CD8-positive, alpha-beta memory T cell (primary cell): Measurements from ENCODE around the gene TEX29. TPM values are rescaled to one million over a fixed set of nuclear protein-coding genes. Genes with fewer than 3 reads are reported as not detected.

ENCODE experiments used
- CTCF ChIA-PET: fragments of 350-600 bp; sonication (Branson Sonifier 250); formaldehyde crosslinking; loops from one replicate; lab custom pipeline; 2021; ENCODE audit warnings: antibody characterized with exemption; lab: Charles Lee
- POLR2A ChIA-PET: fragments of 350-600 bp; sonication (Branson Sonifier 250); formaldehyde crosslinking; loops from one replicate; lab custom pipeline; 2021; ENCODE audit warnings: antibody characterized with exemption; lab: Charles Lee
- DNase-seq, 5 donors: peaks; one replicate each; pipeline versions ENCODE4 v3.0.0 to v3.0.0-alpha.2; 2020 to 2022; ENCODE audit warnings: mixed read lengths in 1 of 5
- H3K27ac ChIP-seq: one replicate; pipeline ENCODE4 v1.7.0; 2013; ENCODE audit warnings: low read depth, mild to moderate bottlenecking, low read length, moderate library complexity
- H3K27me3 ChIP-seq: 2 replicates; pipeline ENCODE4 v1.7.0; 2013; ENCODE audit warnings: low read length, mild to moderate bottlenecking; ENCODE audit not compliant: insufficient read depth, poor library complexity, severe bottlenecking
- H3K36me3 ChIP-seq: 2 replicates; pipeline ENCODE4 v1.7.0; 2013; ENCODE audit warnings: mild to moderate bottlenecking, low read length, moderate library complexity; ENCODE audit not compliant: insufficient read depth
- H3K4me1 ChIP-seq: 2 replicates; pipeline ENCODE4 v1.7.0; 2013; ENCODE audit warnings: mild to moderate bottlenecking, low read length, moderate library complexity; ENCODE audit not compliant: insufficient read depth
- H3K4me3 ChIP-seq: 2 replicates; pipeline ENCODE4 v1.7.0; 2013; ENCODE audit warnings: mild to moderate bottlenecking, low read length
- H3K9me3 ChIP-seq: 2 replicates; pipeline ENCODE4 v1.7.0; 2013; ENCODE audit warnings: mild to moderate bottlenecking, low read length
- H3K27ac Mint-ChIP-seq, 8 donors: one replicate each; pipeline ENCODE4 v1.8.0; 2020 to 2021; ENCODE audit warnings: mixed read lengths in 8 of 8, mild to moderate bottlenecking in 6 of 8, inconsistent platforms in 3 of 8, moderate library complexity in 3 of 8
- H3K27me3 Mint-ChIP-seq, 2 donors: one replicate each; pipeline ENCODE4 v1.8.0; 2020 to 2021; ENCODE audit warnings: mixed read lengths in 2 of 2, mild to moderate bottlenecking in 1 of 2, moderate library complexity in 1 of 2
- H3K36me3 Mint-ChIP-seq, 3 donors: one replicate each; pipeline ENCODE4 v1.8.0; 2020 to 2021; ENCODE audit warnings: mixed read lengths in 3 of 3, inconsistent platforms in 1 of 3, mild to moderate bottlenecking in 1 of 3
- H3K4me1 Mint-ChIP-seq, 3 donors: one replicate each; pipeline ENCODE4 v1.8.0; 2020 to 2021; ENCODE audit warnings: mixed read lengths in 3 of 3, inconsistent platforms in 1 of 3, mild to moderate bottlenecking in 1 of 3
- H3K4me3 Mint-ChIP-seq, 7 donors: one replicate each; pipeline ENCODE4 v1.8.0; 2020 to 2021; ENCODE audit warnings: mixed read lengths in 7 of 7, mild to moderate bottlenecking in 6 of 7, moderate library complexity in 4 of 7, inconsistent platforms in 2 of 7
- H3K9me3 Mint-ChIP-seq, 5 donors: one replicate each; pipeline ENCODE4 v1.8.0; 2020 to 2022; ENCODE audit warnings: mixed read lengths in 5 of 5, mild to moderate bottlenecking in 3 of 5, moderate library complexity in 2 of 5, inconsistent platforms in 1 of 5
- polyA plus RNA-seq: library from polyadenylated mRNA; unstranded; fragments of 300-500 nt; fragmentation: Illumina TruSeq; gene quantifications from one replicate; pipeline ENCODE4 v1.2.3, GENCODE V29; 2021
- total RNA-seq, 2 experiments: library from RNA; stranded (reverse); gene quantifications; one replicate each; pipeline ENCODE4 v1.2.3, GENCODE V29; 2021

The TEX29 gene
- total and polyA plus RNA-seq, 3 experiments from 2014 or later: not detected

- ChIA-PET CTCF (no interaction called here), POLR2A (no interaction called here)
- no peaks in the 10 kb centered on the region for H3K36me3 ChIP-seq
- Mint-ChIP-seq H3K27ac (no peak overlapping the region), H3K36me3 (peaks cover 4 to 12% (median 4%) of the 10 kb centered on the region in 3 donors), H3K27me3 (peaks cover 0 to 2% of the 10 kb centered on the region in 2 donors), H3K4me3 (no peak overlapping the region), H3K4me1 (peaks cover 2 to 5% (median 4%) of the 10 kb centered on the region in 3 donors), H3K9me3 (no peaks in the 10 kb centered on the region)
- H3K27me3 ChIP-seq: no peaks in the 10 kb centered on the region
- H3K4me3 ChIP-seq: no peak overlapping the region
- H3K27ac ChIP-seq: no peak overlapping the region
- no peak for DNase-seq
- H3K4me1 ChIP-seq: no peaks in the 10 kb centered on the region
- no peaks in the 10 kb centered on the region for H3K9me3 ChIP-seq
Observed at GRCh38 chr13:111319521-111319920, 921 bp upstream of the TEX29 start.

GRCh38 chr13:111322001-111322915 is 1.8 kb downstream of the TEX29 start:
- POLR2A ChIA-PET: no interaction called here
- no peaks in the 10 kb centered on the region for H3K9me3 ChIP-seq
- H3K36me3 ChIP-seq: no peaks in the 10 kb centered on the region
- H3K27me3 Mint-ChIP-seq: peaks cover 0 to 2% of the 10 kb centered on the region in 2 donors
- no peak overlapping the region for H3K27ac Mint-ChIP-seq
- no peaks in the 10 kb centered on the region for H3K4me1 ChIP-seq
- H3K4me3 ChIP-seq: no peak overlapping the region
- peaks cover 4 to 5% (median 4%) of the 10 kb centered on the region in 3 donors for H3K4me1 Mint-ChIP-seq
- H3K27ac ChIP-seq: no peak overlapping the region
- H3K36me3 Mint-ChIP-seq: peaks cover 0 to 2% (median 1%) of the 10 kb centered on the region in 3 donors
- no peak for DNase-seq
- no peak overlapping the region for H3K4me3 Mint-ChIP-seq
- no peaks in the 10 kb centered on the region for H3K27me3 ChIP-seq
- CTCF ChIA-PET: no interaction called here
- H3K9me3 Mint-ChIP-seq: no peaks in the 10 kb centered on the region

- Histone ChIP-seq H3K4me3 (no peak overlapping the region), H3K27ac (no peak overlapping the region), H3K36me3 (no peaks in the 10 kb centered on the region), H3K9me3 (no peaks in the 10 kb centered on the region), H3K4me1 (no peaks in the 10 kb centered on the region), H3K27me3 (no peaks in the 10 kb centered on the region)
- POLR2A ChIA-PET: no interaction called here
- Mint-ChIP-seq H3K27ac (no peak overlapping the region), H3K4me1 (peaks cover 4 to 5% (median 4%) of the 10 kb centered on the region in 3 donors), H3K27me3 (peaks cover 0 to 2% of the 10 kb centered on the region in 2 donors), H3K9me3 (no peaks in the 10 kb centered on the region), H3K4me3 (no peak overlapping the region), H3K36me3 (peaks cover 0 to 3% (median 0%) of the 10 kb centered on the region in 3 donors)
- CTCF ChIA-PET: no interaction called here
- no peak for DNase-seq
Observed at GRCh38 chr13:111322916-111323331, 2.5 kb downstream of the TEX29 start.

- Mint-ChIP-seq H3K9me3 (no peaks in the 10 kb centered on the region), H3K4me1 (peaks cover 4 to 5% (median 4%) of the 10 kb centered on the region in 3 donors), H3K27me3 (peaks cover 0 to 2% of the 10 kb centered on the region in 2 donors), H3K4me3 (no peak overlapping the region), H3K36me3 (peaks cover 0 to 3% (median 0%) of the 10 kb centered on the region in 3 donors), H3K27ac (no peak overlapping the region)
- H3K4me1 ChIP-seq: no peaks in the 10 kb centered on the region
- H3K4me3 ChIP-seq: no peak overlapping the region
- no peaks in the 10 kb centered on the region for H3K27me3 ChIP-seq
- H3K27ac ChIP-seq: no peak overlapping the region
- no peaks in the 10 kb centered on the region for H3K36me3 ChIP-seq
- ChIA-PET POLR2A (no interaction called here), CTCF (no interaction called here)
- H3K9me3 ChIP-seq: no peaks in the 10 kb centered on the region
- DNase-seq: no peak
Observed at GRCh38 chr13:111323549-111323948, 3.1 kb downstream of the TEX29 start.

GRCh38 chr13:111323950-111324651 is 3.7 kb downstream of the TEX29 start:
- CTCF ChIA-PET: no interaction called here

GRCh38 chr13:111324736-111325135 is 4.3 kb downstream of the TEX29 start:
- H3K4me1 Mint-ChIP-seq: peaks cover 4 to 5% (median 4%) of the 10 kb centered on the region in 3 donors
- no peak for DNase-seq
- no peak overlapping the region for H3K4me3 Mint-ChIP-seq
- no peaks in the 10 kb centered on the region for H3K36me3 ChIP-seq
- no peak overlapping the region for H3K4me3 ChIP-seq
- H3K27ac Mint-ChIP-seq: no peak overlapping the region
- ChIA-PET CTCF (no interaction called here), POLR2A (no interaction called here)
- no peaks in the 10 kb centered on the region for H3K9me3 Mint-ChIP-seq
- H3K36me3 Mint-ChIP-seq: peaks cover 0 to 3% (median 0%) of the 10 kb centered on the region in 3 donors
- H3K9me3 ChIP-seq: no peaks in the 10 kb centered on the region
- no peak overlapping the region for H3K27ac ChIP-seq
- no peaks in the 10 kb centered on the region for H3K27me3 Mint-ChIP-seq
- no peaks in the 10 kb centered on the region for H3K4me1 ChIP-seq
- no peaks in the 10 kb centered on the region for H3K27me3 ChIP-seq

More at GRCh38 chr13:111323950-111324651, 3.7 kb downstream of the TEX29 start:
- POLR2A ChIA-PET: no interaction called here
- no peak for DNase-seq
- no peaks in the 10 kb centered on the region for H3K36me3 ChIP-seq
- no peak overlapping the region for H3K4me3 ChIP-seq
- H3K4me3 Mint-ChIP-seq: no peak overlapping the region
- peaks cover 4 to 5% (median 4%) of the 10 kb centered on the region in 3 donors for H3K4me1 Mint-ChIP-seq
- no peak overlapping the region for H3K27ac Mint-ChIP-seq
- H3K27me3 Mint-ChIP-seq: peaks cover 0 to 2% of the 10 kb centered on the region in 2 donors
- no peaks in the 10 kb centered on the region for H3K9me3 ChIP-seq
- no peaks in the 10 kb centered on the region for H3K9me3 Mint-ChIP-seq
- no peaks in the 10 kb centered on the region for H3K4me1 ChIP-seq
- H3K27me3 ChIP-seq: no peaks in the 10 kb centered on the region
- H3K27ac ChIP-seq: no peak overlapping the region
- peaks cover 0 to 3% (median 0%) of the 10 kb centered on the region in 3 donors for H3K36me3 Mint-ChIP-seq

- Histone ChIP-seq H3K4me1 (no peaks in the 10 kb centered on the region), H3K27ac (no peak overlapping the region), H3K36me3 (no peaks in the 10 kb centered on the region), H3K9me3 (no peaks in the 10 kb centered on the region), H3K27me3 (no peaks in the 10 kb centered on the region), H3K4me3 (no peak overlapping the region)
- no peak for DNase-seq
- Mint-ChIP-seq H3K27ac (no peak overlapping the region), H3K36me3 (peaks cover 0 to 5% (median 0%) of the 10 kb centered on the region in 3 donors), H3K4me3 (no peak overlapping the region), H3K27me3 (no peaks in the 10 kb centered on the region), H3K4me1 (peaks cover 4 to 5% (median 4%) of the 10 kb centered on the region in 3 donors), H3K9me3 (no peaks in the 10 kb centered on the region)
- POLR2A ChIA-PET: no interaction called here
- CTCF ChIA-PET: no interaction called here
Observed at GRCh38 chr13:111325146-111325890, 4.9 kb downstream of the TEX29 start.
